GM12878 (cell line): ENCODE data around the gene PERCC1. TPM values are rescaled to one million over a fixed set of nuclear protein-coding genes. Genes with fewer than 3 reads are reported as not detected.

Experiments used
- ATAC-seq: fragments of 200-7000 bp; cut with Tn5 transposase; 3 replicates; pipeline ENCODE4 v1.9.1; 2020; ENCODE audit warnings: mild to moderate bottlenecking, moderate library complexity
- BruUV-seq: library from RNA; stranded (reverse); fragments of 400-500 nt; replicated peaks from 2 replicates; lab custom pipeline; 2021; lab: Mats Ljungman, UMichigan
- CTCF ChIA-PET: fragments of 300-600 bp; sonication (Branson Sonifier 250); formaldehyde crosslinking; extraction: SDS; loops from one replicate; lab custom pipeline; 2021; ENCODE audit warnings: inconsistent platforms; lab: Yijun Ruan, JAX
- POLR2A ChIA-PET: fragments of 350-600 bp; formaldehyde crosslinking; extraction: SDS; loops from one replicate; lab custom pipeline; 2021; ENCODE audit warnings: inconsistent platforms; lab: Charles Lee
- RAD21 ChIA-PET: fragments of 300-600 bp; sonication (Branson Sonifier 250); formaldehyde crosslinking; loops from one replicate; lab custom pipeline; 2023; ENCODE audit warnings: antibody characterized with exemption; ENCODE audit not compliant: unreplicated experiment; lab: Charles Lee
- SMC1A ChIA-PET: fragments of 300-600 bp; sonication (Branson Sonifier 250); formaldehyde crosslinking; loops from one replicate; lab custom pipeline; 2023; ENCODE audit not compliant: unreplicated experiment, uncharacterized antibody; lab: Charles Lee
- DNase-seq: peaks from one replicate; pipeline ENCODE4 v3.0.0-alpha.2; 2011; ENCODE audit warnings: low read depth, low spot score
- FAIRE-seq: peaks from 3 replicates; lab custom pipeline; 2011; peaks lifted over from hg19 to GRCh38; lab: Jason Lieb, UNC
- H2AFZ ChIP-seq: 2 replicates; pipeline ENCODE4 v1.6.0; 2011; ENCODE audit warnings: low read depth, low read length, control low read depth; ENCODE audit not compliant: control insufficient read depth
- H3K27ac ChIP-seq: 2 replicates; pipeline ENCODE4 v1.5.1; 2011; ENCODE audit warnings: control low read depth; ENCODE audit not compliant: control insufficient read depth, insufficient read depth
- H3K27me3 ChIP-seq, 2 experiments: replicated peaks in 1 of 2; 2 replicates each; pipeline versions ENCODE4 v1.6.0 to v1.6.1; 2011; ENCODE audit warnings: low read length in 1 of 2; ENCODE audit not compliant: control insufficient read depth in 2 of 2, insufficient read depth in 2 of 2
- H3K36me3 ChIP-seq, 2 experiments: 2 replicates each; pipeline ENCODE4 v1.5.1; 2011; ENCODE audit warnings: low read length in 1 of 2; ENCODE audit not compliant: control insufficient read depth in 2 of 2, insufficient read depth in 2 of 2
- H3K4me1 ChIP-seq: 2 replicates; pipeline ENCODE4 v1.6.1; 2011; ENCODE audit warnings: mild to moderate bottlenecking, low read length, moderate library complexity, mixed read lengths; ENCODE audit not compliant: control insufficient read depth, insufficient read depth
- H3K4me2 ChIP-seq: 2 replicates; pipeline ENCODE4 v1.6.0; 2011; ENCODE audit warnings: control low read depth; ENCODE audit not compliant: control insufficient read depth, insufficient read depth
- H3K4me3 ChIP-seq: fragments of 200-600 bp; sonication (generic); 2 replicates; pipeline ENCODE4 v1.5.1; 2016
- H3K79me2 ChIP-seq: 2 replicates; pipeline ENCODE4 v1.6.0; 2011; ENCODE audit warnings: low read length; ENCODE audit not compliant: control insufficient read depth, insufficient read depth
- H3K9ac ChIP-seq: 2 replicates; pipeline ENCODE4 v1.8.0; 2011; ENCODE audit warnings: low read length, control low read depth, mixed read lengths; ENCODE audit not compliant: control insufficient read depth, insufficient read depth
- H3K9me3 ChIP-seq: replicated peaks from 3 replicates; pipeline ENCODE4 v1.5.1; 2011; ENCODE audit warnings: mild to moderate bottlenecking, low read length; ENCODE audit not compliant: control insufficient read depth, insufficient read depth
- H4K20me1 ChIP-seq: 2 replicates; pipeline ENCODE4 v1.6.0; 2011; ENCODE audit not compliant: control insufficient read depth, insufficient read depth
- CBFB ChIP-seq: IDR thresholded peaks from 2 replicates; pipeline ENCODE4 v1.6.1; 2016; ENCODE audit warnings: antibody characterized with exemption, low read depth
- CUX1 ChIP-seq: IDR thresholded peaks from 2 replicates; pipeline ENCODE4 v1.6.1; 2012; ENCODE audit warnings: improper control_type of control experiment, low read depth, low read length; ENCODE audit not compliant: insufficient replicate concordance
- WGBS: methylation state at CpG from one replicate; pipeline ENCODE4 v1.1.6; 2016; ENCODE audit warnings: low lambda C conversion rate; ENCODE audit not compliant: insufficient replicate concordance, insufficient coverage; ENCODE audit errors: missing lambda C conversion rate; 5-methylcytosine and 5-hydroxymethylcytosine counted together
- in situ Hi-C: fragments of 300-500 bp; cut with MboI; formaldehyde crosslinking; loops from 9 replicates; pipeline ENCODE4 v1.14.3; 2018; ENCODE audit warnings: mixed read lengths
- intact Hi-C: fragments of 100-400 bp; cut with micrococcal nuclease; formaldehyde crosslinking; loops from one replicate; pipeline ENCODE4 v1.14.2; 2022; ENCODE audit not compliant: unreplicated experiment
- polyA plus RNA-seq, 11 experiments: library from polyadenylated mRNA; depleted of rRNA in 4 of 11; unstranded in 6 of 11; stranded (reverse) in 5 of 11; fragments of >200 nt; fragmentation: Nextera tagmentation in 4 of 11; fragmentation: Illumina TruSeq in 1 of 11; extraction: Ambion mirVana in 4 of 11; extraction: Trizol in 1 of 11; gene quantifications; 1 replicate in 1 of 11; 2 replicates in 10 of 11; pipeline versions ENCODE4 v1.2.1 to v1.2.3, GENCODE V29; 2011 to 2016; ENCODE audit warnings: inconsistent platforms in 2 of 11, missing spikeins in 2 of 11, low read depth in 1 of 11
- total RNA-seq, 4 experiments: library from RNA; depleted of rRNA in 3 of 4; stranded (reverse); fragments of >200 nt in 3 of 4; fragmentation: Illumina TruSeq in 1 of 4; extraction: Trizol in 1 of 4; gene quantifications; 2 replicates each; pipeline versions ENCODE4 v1.2.1 to v1.2.3, GENCODE V29; 2013 to 2021

PERCC1 gene
- total and polyA plus RNA-seq, 10 of the 15 experiments (the other 5 are each of a cell fraction or from before 2014, with no cell fraction given): not detected

GRCh38 chr16:1393613-1394176 lies 37.2 kb upstream of the PERCC1 start:
- no peaks in the 10 kb centered on the region; a peak in 1 of 4 replicates for H3K36me3 ChIP-seq
- ATAC-seq (no peak), FAIRE-seq (no peak), DNase-seq (no peak)
- H3K79me2 ChIP-seq: no peaks in the 10 kb centered on the region
- no peaks in the 10 kb centered on the region for H4K20me1 ChIP-seq
- intact Hi-C loops (no loop called here), in situ Hi-C loops (no loop called here)
- no peak overlapping the region for H3K4me3 ChIP-seq
- no peak overlapping the region for H3K27ac ChIP-seq
- SMC1A ChIA-PET: no interaction called here
- POLR2A ChIA-PET: no interaction called here
- no TSS peak for BruUV-seq
- H3K4me1 ChIP-seq: no peaks in the 10 kb centered on the region
- no peaks in the 10 kb centered on the region for H3K9me3 ChIP-seq
- TF ChIP-seq CBFB (no peak), CUX1 (no peak)
- H2AFZ ChIP-seq: no peak overlapping the region
- CTCF ChIA-PET: no interaction called here
- 89% methylated on average over 21 of the region's 21 CpGs for WGBS
- H3K9ac ChIP-seq: no peak overlapping the region
- H3K27me3 ChIP-seq: no peaks in the 10 kb centered on the region
- RAD21 ChIA-PET: interaction anchor here (0.6 kb wide), 1 partner anchor 9 kb away, joined by 4 read pairs; no protein-coding TSS in a partner anchor
- H3K4me2 ChIP-seq: no peak overlapping the region
